Astrocyte (in vitro differentiated cells and primary cell): ENCODE results near the gene SPIN1.

Experiments
- CTCF ChIP-seq: IDR thresholded peaks from 2 replicates; pipeline ENCODE4 v1.5.1; 2011; ENCODE audit warnings: low read depth, mild to moderate bottlenecking, inconsistent platforms, low read length, moderate library complexity; ENCODE audit not compliant: insufficient read depth
- EZH2 ChIP-seq: IDR thresholded peaks from 2 replicates; pipeline ENCODE4 v1.6.1; 2012; ENCODE audit warnings: mild to moderate bottlenecking, low read length, inconsistent platforms; ENCODE audit not compliant: insufficient read depth

DNA sequence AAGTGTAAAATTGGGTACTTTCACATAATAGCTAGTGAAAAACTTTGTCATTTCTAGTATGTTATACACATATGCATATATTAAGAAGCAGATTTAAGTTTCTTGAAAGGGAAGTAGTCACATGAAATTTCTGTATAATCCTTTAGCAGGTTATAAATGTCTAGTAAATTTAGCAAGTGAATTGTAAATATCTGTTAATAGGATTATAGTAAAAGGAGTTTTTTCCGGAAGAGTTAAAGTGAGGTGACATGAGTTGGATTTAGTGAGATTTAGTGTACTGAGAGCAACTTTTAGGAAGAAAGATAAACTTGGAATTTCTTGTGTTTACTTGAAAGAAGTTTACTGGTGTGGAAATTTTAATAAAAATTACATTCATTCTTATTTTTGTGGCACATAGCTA, 38.4 kb downstream of the SPIN1 start:
- no peak for TF ChIP-seq CTCF
- no peak for TF ChIP-seq EZH2
